ENCODE measurements around the gene RCOR1.

Gene RCOR1

GRCh38 chr14:102728501-102728900 is 136.1 kb downstream of the RCOR1 start:
- no peak for DNase-seq

- DNase-seq: no peak
Observed at GRCh38 chr14:102729268-102729667, 136.8 kb downstream of the RCOR1 start.

GRCh38 chr14:102729825-102730224 is 137.4 kb downstream of the RCOR1 start:
- no peak for DNase-seq

- no peak for DNase-seq
Observed at GRCh38 chr14:102731101-102731870, 138.8 kb downstream of the RCOR1 start.

GRCh38 chr14:102731871-102732800 is 139.7 kb downstream of the RCOR1 start:
- DNase-seq: no peak

GRCh38 chr14:102732924-102733323 is 140.5 kb downstream of the RCOR1 start:
- no peak for DNase-seq

GRCh38 chr14:102733326-102733725 is 140.9 kb downstream of the RCOR1 start:
- DNase-seq: no peak

- DNase-seq: no peak
Observed at GRCh38 chr14:102734436-102734835, 142.0 kb downstream of the RCOR1 start.

- no peak for DNase-seq
Observed at GRCh38 chr14:102736956-102737355, 144.5 kb downstream of the RCOR1 start.

- DNase-seq: no peak
Observed at GRCh38 chr14:102737402-102738372, 145.2 kb downstream of the RCOR1 start.

- DNase-seq: no peak
Observed at GRCh38 chr14:102738373-102739189, 146.1 kb downstream of the RCOR1 start.

- no peak for DNase-seq
Observed at GRCh38 chr14:102739190-102739469, 146.7 kb downstream of the RCOR1 start.

GRCh38 chr14:102746634-102747438 is 154.4 kb downstream of the RCOR1 start:
- DNase-seq: no peak

GRCh38 chr14:102748806-102749205 is 156.4 kb downstream of the RCOR1 start:
- no peak for DNase-seq

- DNase-seq: no peak
Observed at GRCh38 chr14:102749393-102750305, 157.2 kb downstream of the RCOR1 start.

GRCh38 chr14:102750376-102750775 is 157.9 kb downstream of the RCOR1 start:
- DNase-seq: no peak

GRCh38 chr14:102751088-102751487 is 158.6 kb downstream of the RCOR1 start:
- no peak for DNase-seq

- DNase-seq: no peak
Observed at GRCh38 chr14:102752239-102752847, 159.9 kb downstream of the RCOR1 start.

All from activated CD4-positive, alpha-beta T cell treated with anti-CD3 and anti-CD28 coated beads for 1 hour (primary cell).